ENCODE results near the gene EIF2AK3.

DNA sequence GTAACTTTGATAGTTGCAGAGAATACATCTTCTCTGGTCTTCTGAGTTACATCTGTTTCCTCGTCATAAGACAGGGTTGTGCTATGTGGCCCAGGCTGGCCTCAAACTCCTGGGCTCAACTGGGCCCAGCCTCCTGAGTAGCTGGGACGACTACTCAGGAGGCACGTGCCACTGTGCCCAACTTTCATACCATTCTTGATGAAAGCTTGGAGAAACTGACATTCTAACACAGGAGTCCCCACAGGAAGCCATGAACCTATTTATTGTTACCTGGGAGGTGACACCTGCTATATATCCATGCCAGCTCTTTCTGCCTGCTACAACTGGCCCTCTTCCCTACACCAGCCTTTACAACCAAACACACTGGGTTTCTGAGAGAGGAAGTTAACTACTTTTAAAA is 19.1 kb downstream of the EIF2AK3 start:
- no peak for TF ChIP-seq RFX5 (IDR thresholded peaks at IDR 0.05; ENCODE audit: low read length)
- TF ChIP-seq SIN3A (IDR thresholded peaks at IDR 0.05; ENCODE audit: borderline replicate concordance, low read depth, low read length) = no peak
- TF ChIP-seq CTCF (IDR thresholded peaks at IDR 0.05) = no peak
- no peak for TF ChIP-seq RXRA (IDR thresholded peaks at IDR 0.05; ENCODE audit: borderline replicate concordance, low read depth)
- TF ChIP-seq CHD2 (IDR thresholded peaks at IDR 0.05; ENCODE audit: low read length, partially characterized antibody) = no peak
- TF ChIP-seq MAX (IDR thresholded peaks at IDR 0.05; ENCODE audit: low read depth) = no peak
- no peak for TF ChIP-seq REST (IDR thresholded peaks at IDR 0.05; ENCODE audit: low read depth, low read length)
- TF ChIP-seq POLR2AphosphoS5 (IDR thresholded peaks at IDR 0.05; ENCODE audit: low read depth, low read length) = no peak
- no peak for TF ChIP-seq NRF1 (IDR thresholded peaks at IDR 0.05; ENCODE audit: low read depth, low read length)
- TF ChIP-seq GABPA (IDR thresholded peaks at IDR 0.05; ENCODE audit: low read depth) = no peak
